Keratinocyte (primary cell): ENCODE measurements around the gene PRKCA. TPM values are rescaled to one million over a fixed set of nuclear protein-coding genes. Genes with fewer than 3 reads are reported as not detected.

Experiments used
- DNase-seq: peaks from one replicate; pipeline ENCODE4 v3.0.0-alpha.2; 2011; ENCODE audit warnings: low read depth, missing footprints, low spot score
- FAIRE-seq: peaks from 2 replicates; lab custom pipeline; 2011; peaks lifted over from hg19 to GRCh38; lab: Jason Lieb, UNC
- H2AFZ ChIP-seq: 2 replicates; pipeline ENCODE4 v1.6.0; 2012; ENCODE audit warnings: low read length, control low read depth, inconsistent platforms; ENCODE audit not compliant: control insufficient read depth
- H3K27ac ChIP-seq: 2 replicates; pipeline ENCODE4 v1.5.1; 2011; ENCODE audit warnings: low read length; ENCODE audit not compliant: control insufficient read depth, insufficient read depth
- H3K27me3 ChIP-seq: 3 replicates; pipeline ENCODE4 v1.6.0; 2011; ENCODE audit warnings: low read length; ENCODE audit not compliant: control insufficient read depth, insufficient read depth; ENCODE audit errors: extremely low read depth
- H3K36me3 ChIP-seq, 2 experiments: 2 replicates in 1 of 2; 3 replicates in 1 of 2; pipeline ENCODE4 v1.5.1; 2011; ENCODE audit warnings: low read length in 2 of 2, mild to moderate bottlenecking in 1 of 2; ENCODE audit not compliant: control insufficient read depth in 2 of 2, insufficient read depth in 2 of 2; ENCODE audit errors: extremely low read depth in 1 of 2
- H3K4me1 ChIP-seq: 3 replicates; pipeline ENCODE4 v1.5.1; 2011; ENCODE audit warnings: low read length; ENCODE audit not compliant: control insufficient read depth, insufficient read depth; ENCODE audit errors: extremely low read depth
- H3K4me2 ChIP-seq: 3 replicates; pipeline ENCODE4 v1.6.0; 2011; ENCODE audit warnings: low read depth, low read length; ENCODE audit not compliant: control insufficient read depth, insufficient read depth; ENCODE audit errors: extremely low read depth
- H3K4me3 ChIP-seq, 3 experiments: fragments of 200-600 bp in 1 of 3; sonication (generic) in 1 of 3; 2 replicates in 2 of 3; 3 replicates in 1 of 3; pipeline ENCODE4 v1.5.1; 2011 to 2016; ENCODE audit warnings: low read length in 3 of 3, mild to moderate bottlenecking in 3 of 3, control low read depth in 2 of 3, inconsistent platforms in 1 of 3, low read depth in 1 of 3, mixed read lengths in 1 of 3, mixed run types in 1 of 3, moderate library complexity in 1 of 3; ENCODE audit not compliant: control insufficient read depth in 2 of 3, insufficient read depth in 2 of 3; ENCODE audit errors: extremely low read depth in 1 of 3
- H3K79me2 ChIP-seq: 2 replicates; pipeline ENCODE4 v1.6.0; 2012; ENCODE audit warnings: low read length; ENCODE audit not compliant: control insufficient read depth, insufficient read depth
- H3K9ac ChIP-seq: 3 replicates; pipeline ENCODE4 v1.6.0; 2011; ENCODE audit warnings: low read length; ENCODE audit not compliant: control insufficient read depth, insufficient read depth; ENCODE audit errors: extremely low read depth
- H3K9me1 ChIP-seq: 3 replicates; pipeline ENCODE4 v1.6.0; 2011; ENCODE audit warnings: low read length; ENCODE audit not compliant: control insufficient read depth, insufficient read depth; ENCODE audit errors: extremely low read depth
- H3K9me3 ChIP-seq: 2 replicates; pipeline ENCODE4 v1.5.1; 2012; ENCODE audit warnings: low read depth, low read length; ENCODE audit not compliant: control insufficient read depth
- H4K20me1 ChIP-seq: 3 replicates; pipeline ENCODE4 v1.6.0; 2011; ENCODE audit warnings: low read length; ENCODE audit not compliant: control insufficient read depth, insufficient read depth; ENCODE audit errors: extremely low read depth
- EZH2 ChIP-seq: IDR thresholded peaks from one replicate; pipeline ENCODE4 v1.6.1; 2012; ENCODE audit warnings: inconsistent platforms, mild to moderate bottlenecking, low read length, moderate library complexity
- dilution Hi-C: fragments of 300-500 bp; cut with MboI; formaldehyde crosslinking; loops from one replicate; pipeline ENCODE4 v1.7.0; 2020; ENCODE audit warnings: low sequenced_read_pairs; ENCODE audit not compliant: extremely low pct_ligation_motif_present
- polyA plus RNA-seq, 5 experiments: library from polyadenylated mRNA; depleted of rRNA in 3 of 5; stranded (reverse) in 3 of 5; stranded (forward) in 1 of 5; unstranded in 1 of 5; fragments of >200 nt; gene quantifications; 1 replicate in 1 of 5; 2 replicates in 3 of 5; 3 replicates in 1 of 5; pipeline versions ENCODE4 v1.2.1 to v1.2.3, GENCODE V29; 2011 to 2012; ENCODE audit warnings: missing spikeins in 2 of 5, low read depth in 1 of 5, low replicate concordance in 1 of 5
- TF ChIP-seq, protein P1 (sequence below), 3 experiments: IDR thresholded peaks in 1 of 3; conservative IDR thresholded peaks in 1 of 3; optimal IDR thresholded peaks in 1 of 3; 2 replicates in 2 of 3; 3 replicates in 1 of 3; pipeline versions ENCODE3 to v1.5.1; 2011; ENCODE audit warnings: low read length in 3 of 3, mild to moderate bottlenecking in 3 of 3, moderate library complexity in 2 of 3, control low read depth in 1 of 3, inconsistent platforms in 1 of 3; ENCODE audit not compliant: insufficient read depth in 2 of 3; ENCODE audit errors: extremely low read depth in 1 of 3

The PRKCA gene
- polyA plus RNA-seq, 1 donor (not counting 4 experiments of a cell fraction or from before 2014, with no cell fraction given), result 3.6 TPM

DNA sequence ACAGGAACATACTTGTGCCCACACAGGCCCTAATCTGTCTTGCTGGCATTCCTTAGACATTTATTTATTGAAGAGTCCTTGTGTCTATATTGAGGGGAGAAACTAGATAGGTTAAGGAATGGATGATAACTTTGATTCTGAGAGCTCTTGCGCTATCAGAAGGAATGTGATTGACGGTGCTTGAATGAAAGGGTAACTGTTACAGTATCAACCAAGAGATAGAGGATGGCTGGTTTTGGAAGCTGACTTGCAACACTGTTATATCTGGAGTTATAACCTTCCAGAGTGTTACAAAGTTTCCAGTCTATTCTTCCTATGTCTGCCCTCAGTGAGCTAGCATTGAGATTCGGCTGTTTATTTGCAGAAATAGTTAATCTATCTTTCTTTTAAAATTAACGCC is 36.5 kb downstream of the PRKCA start:
- dilution Hi-C loops, result no loop called here
- Histone ChIP-seq H3K79me2 (no peaks in the 10 kb centered on the region), H4K20me1 (no peaks in the 10 kb centered on the region), H3K9ac (no peak overlapping the region), H3K9me1 (no peaks in the 10 kb centered on the region), H3K36me3 (no peaks in the 10 kb centered on the region), H3K9me3 (no peaks in the 10 kb centered on the region), H3K27me3 (no peaks in the 10 kb centered on the region), H3K4me1 (no peaks in the 10 kb centered on the region), H3K4me3 (no peak overlapping the region), H3K4me2 (no peak overlapping the region), H2AFZ (no peak overlapping the region), H3K27ac (no peak overlapping the region)
- DNase-seq, result no peak
- TF ChIP-seq, protein P1, sequence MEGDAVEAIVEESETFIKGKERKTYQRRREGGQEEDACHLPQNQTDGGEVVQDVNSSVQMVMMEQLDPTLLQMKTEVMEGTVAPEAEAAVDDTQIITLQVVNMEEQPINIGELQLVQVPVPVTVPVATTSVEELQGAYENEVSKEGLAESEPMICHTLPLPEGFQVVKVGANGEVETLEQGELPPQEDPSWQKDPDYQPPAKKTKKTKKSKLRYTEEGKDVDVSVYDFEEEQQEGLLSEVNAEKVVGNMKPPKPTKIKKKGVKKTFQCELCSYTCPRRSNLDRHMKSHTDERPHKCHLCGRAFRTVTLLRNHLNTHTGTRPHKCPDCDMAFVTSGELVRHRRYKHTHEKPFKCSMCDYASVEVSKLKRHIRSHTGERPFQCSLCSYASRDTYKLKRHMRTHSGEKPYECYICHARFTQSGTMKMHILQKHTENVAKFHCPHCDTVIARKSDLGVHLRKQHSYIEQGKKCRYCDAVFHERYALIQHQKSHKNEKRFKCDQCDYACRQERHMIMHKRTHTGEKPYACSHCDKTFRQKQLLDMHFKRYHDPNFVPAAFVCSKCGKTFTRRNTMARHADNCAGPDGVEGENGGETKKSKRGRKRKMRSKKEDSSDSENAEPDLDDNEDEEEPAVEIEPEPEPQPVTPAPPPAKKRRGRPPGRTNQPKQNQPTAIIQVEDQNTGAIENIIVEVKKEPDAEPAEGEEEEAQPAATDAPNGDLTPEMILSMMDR (optimal IDR thresholded peaks at IDR 0.05 in 1 of 3, IDR thresholded peaks at IDR 0.05 in 1 of 3, conservative IDR thresholded peaks at IDR 0.05 in 1 of 3; ENCODE audit: extremely low read depth in 1 of 3, insufficient read depth in 2 of 3, low read length in 3 of 3), result no peak
- TF ChIP-seq EZH2, result no peak
- no peak for FAIRE-seq

DNA sequence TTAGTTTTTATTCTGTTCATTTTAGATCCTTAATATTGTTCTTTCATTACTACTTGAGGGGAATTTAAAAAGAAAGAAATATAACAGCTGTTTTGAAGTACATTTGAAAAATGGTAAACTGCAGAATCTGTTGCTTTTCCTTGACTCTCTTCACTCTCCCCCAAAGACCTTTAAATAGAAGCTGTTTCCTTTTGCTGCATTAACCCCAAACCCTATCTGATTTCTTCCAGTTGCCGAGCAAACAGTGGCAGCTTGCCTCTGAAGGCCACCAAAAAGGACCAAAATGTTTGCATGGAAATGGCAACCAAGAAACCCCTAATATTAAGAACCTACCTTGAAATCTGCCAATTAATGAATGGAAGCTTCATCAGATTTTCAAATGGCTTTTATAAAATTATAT is 37.1 kb downstream of the PRKCA start:
- H3K4me1 ChIP-seq, result no peaks in the 10 kb centered on the region
- no peak overlapping the region for H2AFZ ChIP-seq
- no peaks in the 10 kb centered on the region for H3K27me3 ChIP-seq
- no peak overlapping the region for H3K9ac ChIP-seq
- dilution Hi-C loops, result no loop called here
- H3K27ac ChIP-seq, result no peak overlapping the region
- FAIRE-seq (no peak), DNase-seq (no peak)
- no peaks in the 10 kb centered on the region for H3K79me2 ChIP-seq
- no peak overlapping the region for H3K4me2 ChIP-seq
- H3K36me3 ChIP-seq, result no peaks in the 10 kb centered on the region
- H3K4me3 ChIP-seq, result no peak overlapping the region
- H3K9me3 ChIP-seq, result no peaks in the 10 kb centered on the region
- H4K20me1 ChIP-seq, result no peaks in the 10 kb centered on the region
- H3K9me1 ChIP-seq, result no peaks in the 10 kb centered on the region
- no peak for TF ChIP-seq EZH2
- TF ChIP-seq, protein P1 (optimal IDR thresholded peaks at IDR 0.05 in 1 of 3, IDR thresholded peaks at IDR 0.05 in 1 of 3, conservative IDR thresholded peaks at IDR 0.05 in 1 of 3; ENCODE audit: extremely low read depth in 1 of 3, insufficient read depth in 2 of 3, low read length in 3 of 3), result no peak
